GM19468 (cell line): Measurements from ENCODE around the gene GAS5.

Source experiments
- ATAC-seq: cut with Tn5 transposase; IDR thresholded peaks from one replicate; pipeline ENCODE4 v1.9.1; 2021; ENCODE audit warnings: mild to moderate bottlenecking, moderate library complexity, moderate number of reproducible peaks; ENCODE audit not compliant: unreplicated experiment; ENCODE audit errors: extremely low read depth

GAS5 gene

GRCh38 chr1:173852105-173852504, 15.7 kb downstream of the GAS5 start:
- ATAC-seq, result no peak

GRCh38 chr1:173832748-173833147, 35.0 kb downstream of the GAS5 start:
- no peak for ATAC-seq

GRCh38 chr1:173827611-173828010, 40.2 kb downstream of the GAS5 start:
- ATAC-seq, result no peak

- peak; percentile 84 for ATAC-seq
Observed at GRCh38 chr1:173824315-173825081, 43.3 kb downstream of the GAS5 start, which contains the start of the genes CENPL and DARS2. Gene CENPL, minus strand, starts transcription at chr1:173824883. Its CDS starts 13,584 bp downstream, at chr1:173811299. Gene DARS2, plus strand, starts transcription at chr1:173824673. Its CDS starts 557 bp downstream, at chr1:173825230.

- ATAC-seq, result peak; percentile 11
Observed at GRCh38 chr1:173823781-173824314, 43.9 kb downstream of the GAS5 start.

GRCh38 chr1:173821680-173822079, 46.1 kb downstream of the GAS5 start:
- no peak for ATAC-seq

GRCh38 chr1:173818459-173818858, 49.3 kb downstream of the GAS5 start:
- ATAC-seq, result no peak
